ENCODE results near the gene CALD1.

Gene CALD1

GRCh38 chr7:134996097-134996550 is 216.7 kb downstream of the CALD1 start:
- no peak for DNase-seq (ENCODE audit: low read depth in 2 of 2)

- DNase-seq (ENCODE audit: low read depth in 2 of 2), result no peak
Measured at GRCh38 chr7:134997214-134997885, 217.9 kb downstream of the CALD1 start.

GRCh38 chr7:134999136-134999535 is 219.7 kb downstream of the CALD1 start:
- no peak for DNase-seq (ENCODE audit: low read depth in 2 of 2)

GRCh38 chr7:135001390-135002165 is 222.1 kb downstream of the CALD1 start:
- DNase-seq (ENCODE audit: low read depth in 2 of 2), result no peak

- DNase-seq (ENCODE audit: low read depth in 2 of 2), result no peak
Measured at GRCh38 chr7:135012229-135012628, 232.8 kb downstream of the CALD1 start.

Data from stimulated activated CD4-positive, alpha-beta T cell treated with anti-CD3 and anti-CD28 coated beads, Interleukin-1b, Interleukin-23, amount 100 ng/mL, for 1 hour (primary cell).